OCI-LY7 (cell line): ENCODE data around the gene RNF144B. TPM values are rescaled to one million over a fixed set of nuclear protein-coding genes. Genes with fewer than 3 reads are reported as not detected.

ENCODE experiments used
- BruUV-seq: library from RNA; stranded (reverse); fragments of 400-500 nt; replicated peaks from 2 replicates; lab custom pipeline; 2021; lab: Mats Ljungman, UMichigan
- CTCF ChIA-PET: fragments of 300-600 bp; sonication (Branson Sonifier 250); formaldehyde crosslinking; loops from one replicate; lab custom pipeline; 2022; ENCODE audit warnings: antibody characterized with exemption; ENCODE audit not compliant: unreplicated experiment; lab: Charles Lee
- POLR2A ChIA-PET: fragments of 300-600 bp; sonication (Branson Sonifier 250); formaldehyde crosslinking; loops from one replicate; lab custom pipeline; 2022; ENCODE audit warnings: antibody characterized with exemption; lab: Charles Lee
- DNase-seq: peaks from one replicate; pipeline ENCODE4 v3.0.0-alpha.2; 2015; ENCODE audit warnings: low spot score
- H2AFZ ChIP-seq: fragments of 200-600 bp; sonication (generic), shearing (Covaris generic); 2 replicates; pipeline ENCODE4 v1.6.1; 2014; ENCODE audit warnings: mild to moderate bottlenecking, antibody characterized with exemption, low read length, moderate library complexity
- H3K27ac ChIP-seq: fragments of 200-600 bp; sonication (generic); 2 replicates; pipeline ENCODE4 v1.5.1; 2014; ENCODE audit warnings: mixed run types, low read depth, mild to moderate bottlenecking, moderate library complexity, low read length, inconsistent platforms; ENCODE audit not compliant: poor library complexity, severe bottlenecking
- H3K36me3 ChIP-seq: fragments of 200-600 bp; sonication (generic); 2 replicates; pipeline ENCODE4 v1.6.1; 2014; ENCODE audit warnings: mild to moderate bottlenecking, antibody characterized with exemption, low read length, moderate library complexity, mixed read lengths; ENCODE audit not compliant: insufficient read depth
- H3K4me1 ChIP-seq: fragments of 200-600 bp; sonication (generic); 2 replicates; pipeline ENCODE4 v1.5.1; 2014; ENCODE audit warnings: mild to moderate bottlenecking, low read length; ENCODE audit not compliant: insufficient read depth, poor library complexity, severe bottlenecking
- H3K4me2 ChIP-seq: fragments of 200-600 bp; sonication (generic); 2 replicates; pipeline ENCODE4 v1.6.1; 2014; ENCODE audit warnings: mild to moderate bottlenecking, low read length
- H3K4me3 ChIP-seq: fragments of 200-600 bp; sonication (generic); 2 replicates; pipeline ENCODE4 v1.5.1; 2014; ENCODE audit warnings: mild to moderate bottlenecking, low read depth, low read length; ENCODE audit not compliant: poor library complexity, severe bottlenecking
- H3K79me2 ChIP-seq: fragments of 200-600 bp; sonication (generic); 2 replicates; pipeline ENCODE4 v1.6.1; 2016; ENCODE audit warnings: low read depth, mild to moderate bottlenecking, low read length, moderate library complexity, mixed read lengths; ENCODE audit not compliant: insufficient read depth
- H3K9me2 ChIP-seq: fragments of 200-600 bp; sonication (generic); 2 replicates; pipeline ENCODE4 v1.6.1; 2016; ENCODE audit warnings: mild to moderate bottlenecking, low read length, mixed read lengths; ENCODE audit not compliant: insufficient read depth
- H3K9me3 ChIP-seq: fragments of 200-600 bp; sonication (generic); 2 replicates; pipeline ENCODE4 v1.6.1; 2014; ENCODE audit warnings: mild to moderate bottlenecking, mixed run types, low read length, mixed read lengths
- H4K20me1 ChIP-seq: fragments of 200-600 bp; sonication (generic); 2 replicates; pipeline ENCODE4 v1.6.1; 2014; ENCODE audit warnings: mild to moderate bottlenecking, antibody characterized with exemption, low read length, moderate library complexity, mixed read lengths; ENCODE audit not compliant: insufficient read depth
- CTCF ChIP-seq: fragments of 200-600 bp; sonication (generic); conservative IDR thresholded peaks from 2 replicates; pipeline ENCODE4 v1.5.1; 2014; ENCODE audit warnings: mild to moderate bottlenecking, antibody characterized with exemption, low read length, moderate library complexity, mixed read lengths
- EZH2phosphoT487 ChIP-seq: fragments of 200-600 bp; sonication (generic); IDR thresholded peaks from 2 replicates; pipeline ENCODE4 v1.6.1; 2018; ENCODE audit warnings: low read depth, borderline replicate concordance, mild to moderate bottlenecking, mixed run types, antibody characterized with exemption, low read length, moderate library complexity, mixed read lengths
- intact Hi-C: fragments of 100-400 bp; cut with micrococcal nuclease; formaldehyde crosslinking; loops from one replicate; pipeline ENCODE4 v1.10.0; 2022; ENCODE audit not compliant: unreplicated experiment
- total RNA-seq, 2 experiments: library from RNA; depleted of rRNA in 1 of 2; stranded (reverse); fragments of >200 nt in 1 of 2; shearing (Covaris generic) in 1 of 2; gene quantifications; 2 replicates each; pipeline ENCODE4 v1.2.3, GENCODE V29; 2014 to 2022

Gene RNF144B
- total RNA-seq, 2 experiments from 2014 or later: 83.4 to 151 TPM

GRCh38 chr6:18485660-18486435, 98.7 kb downstream of the RNF144B start:
- no peak overlapping the region for H3K4me3 ChIP-seq
- no peak overlapping the region for H2AFZ ChIP-seq
- H3K9me3 ChIP-seq: no peaks in the 10 kb centered on the region
- H3K4me2 ChIP-seq: no peak overlapping the region
- no peaks in the 10 kb centered on the region for H3K79me2 ChIP-seq
- intact Hi-C loops: no loop called here
- no peaks in the 10 kb centered on the region for H3K36me3 ChIP-seq
- POLR2A ChIA-PET: no interaction called here
- no peaks in the 10 kb centered on the region for H3K9me2 ChIP-seq
- CTCF ChIA-PET: interaction anchor here (0.9 kb wide), 1 partner anchor 18 kb away, joined by 4 read pairs; no protein-coding TSS in a partner anchor
- no peaks in the 10 kb centered on the region for H4K20me1 ChIP-seq
- TF ChIP-seq CTCF (no peak), EZH2phosphoT487 (no peak)
- no peaks in the 10 kb centered on the region for H3K4me1 ChIP-seq
- no TSS peak for BruUV-seq
- no peak for DNase-seq
- no peak overlapping the region for H3K27ac ChIP-seq

DNA sequence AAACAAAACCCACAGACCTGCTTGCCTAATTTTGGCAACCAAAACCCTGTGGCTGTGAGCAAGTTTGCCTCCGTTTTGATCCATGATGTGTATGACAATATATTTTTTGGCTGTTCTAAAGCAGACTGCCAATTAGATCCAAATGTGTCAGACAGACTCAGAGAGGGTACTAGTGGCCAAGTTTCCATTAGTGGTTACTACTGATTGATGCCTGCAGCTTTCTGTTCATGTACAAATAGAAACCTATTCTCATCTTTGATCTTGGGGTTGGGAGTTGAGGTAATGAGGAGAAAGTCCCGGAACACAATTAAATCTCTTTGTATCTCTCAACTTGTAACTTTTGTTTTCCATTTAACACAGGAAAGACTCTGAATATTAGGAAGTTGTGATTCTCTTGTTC, 100.9 kb downstream of the RNF144B start:
- Histone ChIP-seq H3K9me3 (no peaks in the 10 kb centered on the region), H3K36me3 (no peaks in the 10 kb centered on the region), H3K4me2 (no peak overlapping the region), H3K9me2 (no peaks in the 10 kb centered on the region), H4K20me1 (no peaks in the 10 kb centered on the region), H3K27ac (no peak overlapping the region), H3K4me3 (no peak overlapping the region), H2AFZ (no peak overlapping the region), H3K4me1 (no peaks in the 10 kb centered on the region), H3K79me2 (no peaks in the 10 kb centered on the region)
- no peak for TF ChIP-seq CTCF
- no peak for TF ChIP-seq EZH2phosphoT487
- no peak for DNase-seq
- intact Hi-C loops: no loop called here
- POLR2A ChIA-PET: interaction anchor here (0.7 to 3.5 kb wide), 4 partner anchors 10 to 759 kb away, joined by 3 to 11 read pairs (median 5); no protein-coding TSS in a partner anchor
- no TSS peak for BruUV-seq
- CTCF ChIA-PET: no interaction called here
